Neural cell (in vitro differentiated cells): Measurements from ENCODE around the gene FOXD4L6. TPM values are rescaled to one million over a fixed set of nuclear protein-coding genes. Genes with fewer than 3 reads are reported as not detected.
"Not testable (repeated sequence)": the region's sequence is repeated elsewhere in the genome, so short reads cannot be mapped to it uniquely, and the experiment has no call there.

ENCODE experiments used
- H2AFZ ChIP-seq: fragments of 200-600, 300-800 bp; sonication (generic), shearing (Covaris generic); 2 replicates; pipeline ENCODE4 v1.6.0; 2014; ENCODE audit warnings: low read depth, mild to moderate bottlenecking, antibody characterized with exemption, low read length, moderate library complexity
- H3F3A ChIP-seq: fragments of 200-600 bp; shearing (Covaris generic); 2 replicates; pipeline ENCODE4 v1.6.1; 2016; ENCODE audit warnings: mild to moderate bottlenecking, moderate library complexity, mixed read lengths, antibody characterized with exemption, low read length; ENCODE audit not compliant: insufficient read depth, poor library complexity, severe bottlenecking
- H3K27ac ChIP-seq: fragments of 200-600, 300-800 bp; sonication (generic), shearing (Covaris generic); 2 replicates; pipeline ENCODE4 v1.5.1; 2014; ENCODE audit warnings: mild to moderate bottlenecking, low read length, moderate library complexity
- H3K27me3 ChIP-seq: fragments of 300-800, 200-600 bp; sonication (generic), shearing (Covaris generic); 2 replicates; pipeline ENCODE4 v1.6.0; 2014; ENCODE audit warnings: mild to moderate bottlenecking, low read depth, low read length, moderate library complexity; ENCODE audit not compliant: insufficient read depth
- H3K36me3 ChIP-seq: fragments of 300-800, 200-600 bp; sonication (generic), shearing (Covaris generic); 2 replicates; pipeline ENCODE4 v1.5.1; 2014; ENCODE audit warnings: mild to moderate bottlenecking, antibody characterized with exemption, low read length, moderate library complexity; ENCODE audit not compliant: insufficient read depth
- H3K4me2 ChIP-seq: fragments of 300-800, 200-600 bp; sonication (generic), shearing (Covaris generic); 2 replicates; pipeline ENCODE4 v1.6.0; 2014; ENCODE audit warnings: mild to moderate bottlenecking, low read length
- H3K4me3 ChIP-seq: fragments of 300-800, 200-600 bp; sonication (generic), shearing (Covaris generic); 2 replicates; pipeline ENCODE4 v1.5.1; 2014; ENCODE audit warnings: mild to moderate bottlenecking, low read length, moderate library complexity
- H3K79me2 ChIP-seq: fragments of 200-600 bp; shearing (Covaris generic); replicated peaks from 2 replicates; pipeline ENCODE4 v1.6.0; 2014; ENCODE audit warnings: mild to moderate bottlenecking, low read length, moderate library complexity; ENCODE audit not compliant: insufficient read depth
- H3K9ac ChIP-seq: fragments of 300-800, 200-600 bp; sonication (generic), shearing (Covaris generic); 2 replicates; pipeline ENCODE4 v1.6.1; 2016; ENCODE audit warnings: mild to moderate bottlenecking, low read length, mixed read lengths
- H3K9me2 ChIP-seq: fragments of 200-600 bp; shearing (Covaris generic); 2 replicates; pipeline ENCODE4 v1.6.1; 2016; ENCODE audit warnings: mild to moderate bottlenecking, low read length, mixed read lengths; ENCODE audit not compliant: insufficient read depth
- H3K9me3 ChIP-seq: fragments of 200-600, 300-800 bp; sonication (generic), shearing (Covaris generic); 2 replicates; pipeline ENCODE4 v1.6.1; 2016; ENCODE audit warnings: mild to moderate bottlenecking, mixed run types, low read length, moderate library complexity, mixed read lengths
- H4K20me1 ChIP-seq: fragments of 200-600 bp; shearing (Covaris generic); 2 replicates; pipeline ENCODE4 v1.6.1; 2016; ENCODE audit warnings: mild to moderate bottlenecking, mixed run types; ENCODE audit not compliant: insufficient read depth
- polyA minus RNA-seq: library from RNA; depleted of rRNA, polyadenylated mRNA; stranded (reverse); fragments of >200 nt; gene quantifications from 2 replicates; pipeline ENCODE4 v1.2.3, GENCODE V29; 2014
- polyA plus RNA-seq: library from polyadenylated mRNA; depleted of rRNA; stranded (reverse); fragments of >200 nt; gene quantifications from 2 replicates; pipeline ENCODE4 v1.2.3, GENCODE V29; 2014

The FOXD4L6 gene
- polyA plus RNA-seq, result 0.40 and 2.3 TPM in 2 replicates
- polyA minus RNA-seq, result 0.35 and 0.49 TPM in 2 replicates

GRCh38 chr9:41128581-41128980 lies at the start of gene FOXD4L6:
Gene FOXD4L6 (minus strand): TSS chr9:41128681. CDS start chr9:41128383, 298 bp downstream.
- H3K4me3 ChIP-seq, H2AFZ ChIP-seq, H3K79me2 ChIP-seq, H3K36me3 ChIP-seq, H3K9ac ChIP-seq, H3F3A ChIP-seq, H3K27me3 ChIP-seq, H3K27ac ChIP-seq, H3K4me2 ChIP-seq, H3K9me3 ChIP-seq, H3K9me2 ChIP-seq, H4K20me1 ChIP-seq: not testable (repeated sequence)

DNA sequence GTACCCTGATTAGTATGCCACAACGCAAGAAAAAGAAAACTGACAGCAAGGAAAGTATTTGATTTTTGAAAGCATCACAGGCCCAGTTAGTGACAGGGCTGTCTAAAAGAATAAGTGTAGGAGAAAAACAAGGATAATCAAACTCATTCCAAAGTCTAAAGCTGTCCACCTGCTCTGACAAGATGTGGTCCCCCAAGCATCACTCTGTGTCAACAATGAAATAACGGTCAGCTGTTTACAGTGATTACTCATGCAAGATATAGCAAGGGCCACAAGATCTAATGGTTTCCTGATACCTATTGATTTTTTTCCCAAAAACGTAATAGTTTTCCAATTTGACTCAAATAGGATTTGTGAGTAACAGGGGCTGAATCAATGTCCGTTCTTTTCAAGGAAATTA lies 46.5 kb upstream of the FOXD4L6 start:
- H3K36me3 ChIP-seq, H3K9ac ChIP-seq, H4K20me1 ChIP-seq, H3K27ac ChIP-seq, H3K4me3 ChIP-seq, H2AFZ ChIP-seq, H3F3A ChIP-seq, H3K9me2 ChIP-seq, H3K4me2 ChIP-seq, H3K79me2 ChIP-seq, H3K9me3 ChIP-seq, H3K27me3 ChIP-seq: not testable (repeated sequence)

- H3F3A ChIP-seq, H3K27me3 ChIP-seq, H3K9me2 ChIP-seq, H3K27ac ChIP-seq, H3K36me3 ChIP-seq, H3K79me2 ChIP-seq, H2AFZ ChIP-seq, H3K4me2 ChIP-seq, H3K9me3 ChIP-seq, H3K4me3 ChIP-seq, H3K9ac ChIP-seq, H4K20me1 ChIP-seq: not testable (repeated sequence)
These were observed 21.6 kb upstream of the FOXD4L6 start for GRCh38 chr9:41150116-41150515.

- not testable (repeated sequence) for H3K79me2 ChIP-seq, H2AFZ ChIP-seq, H3K9me2 ChIP-seq, H3K4me2 ChIP-seq, H3F3A ChIP-seq, H3K27me3 ChIP-seq, H3K9me3 ChIP-seq, H3K27ac ChIP-seq, H3K9ac ChIP-seq, H4K20me1 ChIP-seq, H3K4me3 ChIP-seq, H3K36me3 ChIP-seq
These were observed 13.4 kb upstream of the FOXD4L6 start for GRCh38 chr9:41141878-41142277.

DNA sequence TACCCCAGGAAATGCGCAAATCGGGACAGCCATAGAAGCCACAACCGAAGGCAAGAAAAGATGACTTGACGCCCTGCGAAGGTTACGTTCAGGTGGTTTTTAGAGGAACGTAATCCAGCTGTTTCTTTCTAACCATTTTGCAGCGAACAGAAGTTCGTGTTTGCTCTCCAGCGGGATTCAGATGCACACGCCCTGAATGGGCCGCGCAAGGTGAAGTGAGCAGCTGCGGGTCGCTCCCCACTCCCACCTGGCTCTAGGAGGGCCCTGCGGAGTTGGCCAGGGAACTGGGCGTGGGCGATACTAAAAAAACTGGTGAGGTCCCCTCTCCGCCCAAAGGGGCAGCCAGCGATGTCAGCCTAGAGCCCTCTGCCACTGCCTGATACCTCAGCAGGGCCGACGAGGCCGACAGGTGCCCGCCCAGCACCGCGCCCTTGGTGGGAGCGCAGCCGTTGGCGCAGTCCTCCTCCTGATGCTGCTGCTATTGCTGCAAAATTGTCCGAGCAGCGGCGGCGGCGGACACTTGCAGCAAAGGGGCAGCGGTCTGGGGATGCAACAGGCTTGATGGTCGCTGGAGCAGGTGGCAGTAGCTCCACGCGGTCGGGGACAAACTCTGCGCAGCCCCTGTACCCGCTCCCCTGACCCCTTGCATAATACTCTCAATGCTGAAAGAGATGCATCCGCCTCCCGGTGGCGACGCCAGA lies 1.6 kb downstream of the FOXD4L6 start:
- not testable (repeated sequence) for H3K9me2 ChIP-seq, H3K27me3 ChIP-seq, H3K4me3 ChIP-seq, H3K9ac ChIP-seq, H3K9me3 ChIP-seq, H3K36me3 ChIP-seq, H3F3A ChIP-seq, H4K20me1 ChIP-seq, H3K79me2 ChIP-seq, H3K27ac ChIP-seq, H3K4me2 ChIP-seq, H2AFZ ChIP-seq

GRCh38 chr9:41125936-41126335 lies 2.5 kb downstream of the FOXD4L6 start:
- not testable (repeated sequence) for H3K9me3 ChIP-seq, H3K27me3 ChIP-seq, H3K79me2 ChIP-seq, H3K4me2 ChIP-seq, H3K36me3 ChIP-seq, H3F3A ChIP-seq, H3K9ac ChIP-seq, H2AFZ ChIP-seq, H4K20me1 ChIP-seq, H3K27ac ChIP-seq, H3K9me2 ChIP-seq, H3K4me3 ChIP-seq

GRCh38 chr9:41125109-41125658 lies 3.3 kb downstream of the FOXD4L6 start:
- not testable (repeated sequence) for H2AFZ ChIP-seq, H3K9me3 ChIP-seq, H3K36me3 ChIP-seq, H3F3A ChIP-seq, H3K79me2 ChIP-seq, H3K27me3 ChIP-seq, H4K20me1 ChIP-seq, H3K9ac ChIP-seq, H3K4me3 ChIP-seq, H3K4me2 ChIP-seq, H3K9me2 ChIP-seq, H3K27ac ChIP-seq
